IMR-90 (cell line): Measurements from ENCODE around the gene IGFBP5. TPM values are rescaled to one million over a fixed set of nuclear protein-coding genes. Genes with fewer than 3 reads are reported as not detected.

Source experiments
- ATAC-seq: fragments of 200-7000 bp; cut with Tn5 transposase; 2 replicates; pipeline ENCODE4 v1.9.1; 2020; ENCODE audit warnings: low read depth, mild to moderate bottlenecking, moderate library complexity
- BruUV-seq: library from RNA; stranded (reverse); fragments of 400-500 nt; replicated peaks from 2 replicates; lab custom pipeline; 2021; lab: Mats Ljungman, UMichigan
- CTCF ChIA-PET: fragments of 300-600 bp; formaldehyde crosslinking; extraction: SDS; loops from one replicate; lab custom pipeline; 2021; ENCODE audit warnings: antibody characterized with exemption; lab: Yijun Ruan, JAX
- POLR2A ChIA-PET: fragments of 300-600 bp; sonication (Branson Sonifier 250); formaldehyde crosslinking; loops from one replicate; lab custom pipeline; 2022; ENCODE audit warnings: antibody characterized with exemption; ENCODE audit not compliant: unreplicated experiment; lab: Charles Lee
- DNase-seq: peaks from one replicate; pipeline ENCODE4 v3.0.0; 2013
- H2AFZ ChIP-seq: replicated peaks from 2 replicates; pipeline ENCODE3; 2013; ENCODE audit warnings: low read length, mild to moderate bottlenecking; ENCODE audit not compliant: poor library complexity
- H2AK5ac ChIP-seq: 2 replicates; pipeline ENCODE4 v1.6.1; 2013; ENCODE audit warnings: low read depth, low read length, inconsistent platforms
- H2AK9ac ChIP-seq: replicated peaks from 2 replicates; pipeline ENCODE3; 2013; ENCODE audit warnings: mild to moderate bottlenecking, low read depth, low read length, moderate library complexity; ENCODE audit not compliant: poor library complexity
- H2BK120ac ChIP-seq: 2 replicates; pipeline ENCODE4 v1.6.1; 2013; ENCODE audit warnings: low read depth, low read length, inconsistent platforms
- H2BK15ac ChIP-seq: 3 replicates; pipeline ENCODE4 v1.6.1; 2013; ENCODE audit warnings: low read depth, low read length, inconsistent platforms
- H2BK20ac ChIP-seq: 2 replicates; pipeline ENCODE4 v1.6.1; 2013; ENCODE audit warnings: low read depth, mild to moderate bottlenecking, inconsistent platforms, low read length, moderate library complexity
- H2BK5ac ChIP-seq: 2 replicates; pipeline ENCODE4 v1.6.1; 2013; ENCODE audit warnings: mild to moderate bottlenecking, low read depth, low read length, inconsistent platforms; ENCODE audit not compliant: poor library complexity, severe bottlenecking
- H3K14ac ChIP-seq: replicated peaks from 2 replicates; pipeline ENCODE4 v1.6.1; 2013; ENCODE audit warnings: low read depth, low read length, inconsistent platforms
- H3K18ac ChIP-seq: 2 replicates; pipeline ENCODE4 v1.6.1; 2013; ENCODE audit warnings: low read depth, low read length, control low read depth
- H3K23ac ChIP-seq: 2 replicates; pipeline ENCODE4 v1.6.1; 2013; ENCODE audit warnings: low read depth, low read length, inconsistent platforms
- H3K27ac ChIP-seq: 2 replicates; pipeline ENCODE4 v1.5.1; 2013; ENCODE audit warnings: mild to moderate bottlenecking, control low read depth, low read length; ENCODE audit not compliant: insufficient read depth
- H3K27me3 ChIP-seq: 2 replicates; pipeline ENCODE4 v1.6.1; 2013; ENCODE audit warnings: low read length; ENCODE audit not compliant: control insufficient read depth, insufficient read depth
- H3K36me3 ChIP-seq: 2 replicates; pipeline ENCODE4 v1.6.1; 2013; ENCODE audit warnings: low read length, mixed read lengths; ENCODE audit not compliant: control insufficient read depth, insufficient read depth
- H3K4ac ChIP-seq: 2 replicates; pipeline ENCODE4 v1.6.1; 2013; ENCODE audit warnings: low read depth, low read length, inconsistent platforms
- H3K4me1 ChIP-seq: 2 replicates; pipeline ENCODE4 v1.6.1; 2013; ENCODE audit warnings: low read length, mixed read lengths; ENCODE audit not compliant: control insufficient read depth, insufficient read depth
- H3K4me2 ChIP-seq: 2 replicates; pipeline ENCODE4 v1.6.1; 2013; ENCODE audit warnings: low read depth, mild to moderate bottlenecking, control low read depth, low read length, moderate library complexity
- H3K4me3 ChIP-seq: 2 replicates; pipeline ENCODE4 v1.5.1; 2013; ENCODE audit warnings: low read depth, mild to moderate bottlenecking, control low read depth, low read length, moderate library complexity; ENCODE audit not compliant: insufficient read depth
- H3K56ac ChIP-seq: 2 replicates; pipeline ENCODE4 v1.6.1; 2013; ENCODE audit warnings: low read length, inconsistent platforms; ENCODE audit not compliant: insufficient read depth; ENCODE audit errors: extremely low read depth
- H3K79me1 ChIP-seq, 2 experiments: 2 replicates each; pipeline ENCODE4 v1.6.1; 2013; ENCODE audit warnings: low read length in 2 of 2, inconsistent platforms in 1 of 2, low read depth in 1 of 2
- H3K9ac ChIP-seq: 2 replicates; pipeline ENCODE4 v1.6.1; 2013; ENCODE audit warnings: low read depth, low read length, control low read depth
- H3K9me1 ChIP-seq: 2 replicates; pipeline ENCODE4 v1.6.1; 2013; ENCODE audit warnings: low read length, inconsistent platforms; ENCODE audit not compliant: insufficient read depth
- H3K9me3 ChIP-seq: 2 replicates; pipeline ENCODE4 v1.6.1; 2013; ENCODE audit warnings: low read length; ENCODE audit not compliant: control insufficient read depth, insufficient read depth
- H4K20me1 ChIP-seq: 2 replicates; pipeline ENCODE4 v1.6.1; 2013; ENCODE audit warnings: low read length, inconsistent platforms; ENCODE audit not compliant: insufficient read depth
- H4K5ac ChIP-seq: 2 replicates; pipeline ENCODE4 v1.6.1; 2013; ENCODE audit warnings: mild to moderate bottlenecking, low read depth, low read length, control low read depth
- H4K8ac ChIP-seq, 2 experiments: 2 replicates each; pipeline ENCODE4 v1.6.1; 2013; ENCODE audit warnings: low read depth in 2 of 2, low read length in 2 of 2, control low read depth in 1 of 2, inconsistent platforms in 1 of 2
- H4K91ac ChIP-seq: 2 replicates; pipeline ENCODE4 v1.6.1; 2013; ENCODE audit warnings: low read depth, low read length, inconsistent platforms; ENCODE audit not compliant: insufficient read depth
- CTCF ChIP-seq: conservative IDR thresholded peaks from 2 replicates; pipeline ENCODE4 v1.5.1; 2012; ENCODE audit warnings: mild to moderate bottlenecking, low read depth, low read length, improper control_type of control experiment
- MAZ ChIP-seq: IDR thresholded peaks from 2 replicates; pipeline ENCODE4 v1.6.1; 2012; ENCODE audit warnings: low read depth, mild to moderate bottlenecking, low read length, improper control_type of control experiment, moderate library complexity, borderline replicate concordance
- USF2 ChIP-seq: fragments of 150-350 bp; IDR thresholded peaks from 2 replicates; pipeline ENCODE4 v1.6.1; 2017; ENCODE audit warnings: mild to moderate bottlenecking, antibody characterized with exemption, low read length, low read depth
- whole genome bisulfite sequencing, 2 experiments: methylation state at CpG; one replicate each; pipeline versions ENCODE4 v1.1.5 to v1.1.7; 2013; ENCODE audit warnings: missing lambda C conversion rate in 2 of 2; ENCODE audit not compliant: insufficient read length in 1 of 2; ENCODE audit errors: extremely low coverage in 2 of 2; 5-methylcytosine and 5-hydroxymethylcytosine counted together
- dilution Hi-C: fragments of 300-500 bp; cut with HindIII; formaldehyde crosslinking; loops from one replicate; pipeline ENCODE4 v1.14.3; 2018; ENCODE audit warnings: low sequenced_read_pairs; ENCODE audit not compliant: unreplicated experiment
- in situ Hi-C: fragments of 300-500 bp; cut with MboI; formaldehyde crosslinking; loops from 3 replicates; pipeline ENCODE4 v1.14.3; 2019; ENCODE audit warnings: low sequenced_read_pairs, inconsistent platforms, mixed read lengths
- intact Hi-C: fragments of 100-400 bp; cut with micrococcal nuclease; formaldehyde crosslinking; loops from 2 replicates; pipeline ENCODE4 v1.10.0; 2022
- polyA plus RNA-seq, 3 experiments: library from polyadenylated mRNA; depleted of rRNA; stranded (reverse); fragments of >200 nt; gene quantifications; 2 replicates each; pipeline ENCODE4 v1.2.3, GENCODE V29; 2012; ENCODE audit warnings: low replicate concordance in 1 of 3
- total RNA-seq: library from RNA; depleted of rRNA; stranded (reverse); fragments of >200 nt; gene quantifications from 2 replicates; pipeline ENCODE4 v1.2.3, GENCODE V29; 2012

Gene IGFBP5
- total and polyA plus RNA-seq, 2 of the 4 experiments (the other 2 are of a cell fraction), result 392 to 1,339 TPM

- Histone ChIP-seq H3K27me3 (peaks cover 15% of the 10 kb centered on the region), H2AFZ (no peak overlapping the region), H3K4me2 (no peak overlapping the region), H3K14ac (no peak overlapping the region), H2BK5ac (no peak overlapping the region), H4K5ac (no peak overlapping the region), H3K79me1 (no peaks in the 10 kb centered on the region), H4K20me1 (no peaks in the 10 kb centered on the region), H4K8ac (no peak overlapping the region), H2BK20ac (no peak overlapping the region), H3K4me3 (no peak overlapping the region), H3K4ac (no peak overlapping the region), H3K23ac (no peak overlapping the region), H3K4me1 (peaks cover 8% of the 10 kb centered on the region; the same call in 1 of the 2 replicates), H4K91ac (no peak overlapping the region), H3K9ac (no peak overlapping the region), H3K27ac (no peak overlapping the region), H2BK120ac (no peak overlapping the region), H3K18ac (no peak overlapping the region), H3K9me1 (no peaks in the 10 kb centered on the region), H2BK15ac (no peak overlapping the region; the same call in 2 of the 3 replicates), H2AK9ac (no peak overlapping the region), H2AK5ac (no peak overlapping the region), H3K36me3 (no peaks in the 10 kb centered on the region), H3K9me3 (no peaks in the 10 kb centered on the region), H3K56ac (no peak overlapping the region)
- ChIA-PET POLR2A (no interaction called here), CTCF (no interaction called here)
- dilution Hi-C loops, result no loop called here
- intact Hi-C loops, result no loop called here
- ATAC-seq, result no peak
- DNase-seq, result no peak
- BruUV-seq, result no TSS peak
- in situ Hi-C loops, result no loop called here
- no peak for TF ChIP-seq USF2
- TF ChIP-seq CTCF, result no peak
- no peak for TF ChIP-seq MAZ
- 9% methylated on average over 1 of the region's 5 CpGs; no CpG with 5 or more reads in 1 of the 2 experiments for WGBS, 2 experiments
Measured at GRCh38 chr2:216731465-216731864, 36.1 kb upstream of the IGFBP5 start.
